K562 (cell line): Measurements from ENCODE around the gene SP100. TPM values are rescaled to one million over a fixed set of nuclear protein-coding genes. Genes with fewer than 3 reads are reported as not detected.
"Not testable (repeated sequence)": the region's sequence is repeated elsewhere in the genome, so short reads cannot be mapped to it uniquely, and the experiment has no call there.

Source experiments
- ATAC-seq: fragments of 200-7000 bp; cut with Tn5 transposase; 3 replicates; pipeline ENCODE4 v1.9.1; 2020; ENCODE audit warnings: moderate library complexity
- BruUV-seq: library from RNA; stranded (reverse); fragments of 400-500 nt; replicated peaks from 2 replicates; lab custom pipeline; 2021; lab: Mats Ljungman, UMichigan
- CTCF ChIA-PET: fragments of 300-600 bp; formaldehyde crosslinking; extraction: SDS; loops from one replicate; lab custom pipeline; 2021; ENCODE audit warnings: low intra/inter-chr PET ratio; lab: Yijun Ruan, JAX
- POLR2A ChIA-PET: fragments of 300-600, 350-650 bp; sonication (Branson Sonifier 250); formaldehyde crosslinking; extraction: SDS; loops from one replicate; lab custom pipeline; 2021; ENCODE audit warnings: antibody characterized with exemption, inconsistent platforms; lab: Yijun Ruan, JAX
- DNase-seq, 4 experiments: peaks; one replicate each; pipeline versions ENCODE4 v3.0.0 to v3.0.0-alpha.2; 2011 to 2018; ENCODE audit warnings: low spot score in 3 of 4, mixed read lengths in 3 of 4; ENCODE audit errors: extremely low read depth in 1 of 4
- FAIRE-seq: peaks from 2 replicates; lab custom pipeline; 2011; peaks lifted over from hg19 to GRCh38; lab: Jason Lieb, UNC
- H2AFZ ChIP-seq: 2 replicates; pipeline ENCODE4 v1.6.0; 2011; ENCODE audit warnings: low read depth, low read length, control low read depth, inconsistent platforms
- H3K27ac ChIP-seq: fragments of 200-600 bp; 3 replicates; pipeline ENCODE4 v1.8.0; 2011; ENCODE audit warnings: low read depth, mild to moderate bottlenecking, control low read depth, inconsistent platforms, low read length, moderate library complexity, mixed read lengths; ENCODE audit errors: extremely low read depth
- H3K27me3 ChIP-seq, 2 experiments: fragments of 300-600 bp in 1 of 2; 2 replicates in 1 of 2; 3 replicates in 1 of 2; pipeline versions ENCODE4 v1.6.0 to v1.8.0; 2011; ENCODE audit warnings: inconsistent platforms in 2 of 2, low read length in 2 of 2, mild to moderate bottlenecking in 1 of 2, mixed read lengths in 1 of 2, moderate library complexity in 1 of 2; ENCODE audit not compliant: control insufficient read depth in 2 of 2, insufficient read depth in 2 of 2
- H3K36me3 ChIP-seq: fragments of 300-600 bp; 3 replicates; pipeline ENCODE4 v1.8.0; 2011; ENCODE audit warnings: mild to moderate bottlenecking, low read length, inconsistent platforms; ENCODE audit not compliant: control insufficient read depth, insufficient read depth
- H3K4me1 ChIP-seq, 2 experiments: fragments of 200-600 bp in 1 of 2; replicated peaks in 1 of 2; 2 replicates in 1 of 2; 3 replicates in 1 of 2; pipeline versions ENCODE4 v1.5.1 to v1.8.0; 2011; ENCODE audit warnings: inconsistent platforms in 2 of 2, low read length in 2 of 2, mild to moderate bottlenecking in 1 of 2, mixed read lengths in 1 of 2, moderate library complexity in 1 of 2; ENCODE audit not compliant: control insufficient read depth in 2 of 2, insufficient read depth in 2 of 2
- H3K4me2 ChIP-seq: 2 replicates; pipeline ENCODE4 v1.6.1; 2011; ENCODE audit warnings: low read length, control low read depth, inconsistent platforms, mixed read lengths; ENCODE audit not compliant: insufficient read depth
- H3K4me3 ChIP-seq: fragments of 200-600 bp; sonication (generic), shearing (Covaris generic); 2 replicates; pipeline ENCODE4 v1.5.1; 2016; ENCODE audit warnings: control low read depth, inconsistent platforms
- H3K79me2 ChIP-seq: fragments of 200-600 bp; 3 replicates; pipeline ENCODE4 v1.8.0; 2011; ENCODE audit warnings: low read length, inconsistent platforms; ENCODE audit not compliant: control insufficient read depth, insufficient read depth
- H3K9ac ChIP-seq, 2 experiments: 2 replicates each; pipeline versions ENCODE4 v1.6.0 to v1.6.1; 2011; ENCODE audit warnings: low read depth in 2 of 2, low read length in 2 of 2, control low read depth in 1 of 2, inconsistent platforms in 1 of 2, mild to moderate bottlenecking in 1 of 2, mixed read lengths in 1 of 2; ENCODE audit not compliant: insufficient read depth in 1 of 2
- H3K9me1 ChIP-seq: one replicate; pipeline ENCODE4 v1.6.0; 2011; ENCODE audit warnings: inconsistent platforms, mild to moderate bottlenecking, low read length, moderate library complexity; ENCODE audit not compliant: control insufficient read depth, insufficient read depth
- H3K9me3 ChIP-seq: replicated peaks from 2 replicates; pipeline ENCODE4 v1.5.1; 2011; ENCODE audit warnings: low read depth, low read length, inconsistent platforms; ENCODE audit not compliant: control insufficient read depth, insufficient read depth
- H4K20me1 ChIP-seq: replicated peaks from 2 replicates; pipeline ENCODE4 v1.6.1; 2011; ENCODE audit warnings: low read length, inconsistent platforms, mixed read lengths; ENCODE audit not compliant: control insufficient read depth, insufficient read depth
- MECOM ChIP-seq: fragments of 250-450 bp; sonication (Bioruptor Pico); IDR thresholded peaks from 2 replicates; pipeline ENCODE4 v1.8.0; 2022; ENCODE audit warnings: inconsistent platforms
- WGBS: fragments of 100-300 bp; shearing (Covaris generic); methylation state at CpG from one replicate; pipeline ENCODE4 v1.1.6; 2016; ENCODE audit warnings: low coverage, mixed read lengths; ENCODE audit not compliant: insufficient coverage; ENCODE audit errors: missing lambda C conversion rate; 5-methylcytosine and 5-hydroxymethylcytosine counted together
- in situ Hi-C: fragments of 300-500 bp; cut with MboI; formaldehyde crosslinking; loops from 4 replicates; pipeline ENCODE4 v1.15.0; 2018; ENCODE audit warnings: inconsistent platforms, mixed read lengths
- intact Hi-C: fragments of 100-400 bp; cut with micrococcal nuclease; formaldehyde crosslinking; loops from 2 replicates; pipeline ENCODE4 v1.14.2; 2022
- polyA plus RNA-seq, 8 experiments: library from polyadenylated mRNA; depleted of rRNA in 4 of 8; stranded (reverse) in 5 of 8; unstranded in 3 of 8; fragments of >200 nt; fragmentation: Nextera tagmentation in 2 of 8; fragmentation: Illumina TruSeq in 1 of 8; extraction: Ambion mirVana in 2 of 8; extraction: Trizol in 1 of 8; gene quantifications; 2 replicates each; pipeline versions ENCODE4 v1.2.1 to v1.2.3, GENCODE V29; 2011 to 2014; ENCODE audit warnings: inconsistent platforms in 1 of 8, missing spikeins in 1 of 8
- total RNA-seq, 7 experiments: library from RNA; depleted of rRNA in 6 of 7; stranded (reverse); fragments of >200 nt in 6 of 7; fragmentation: Illumina TruSeq in 2 of 7; extraction: Trizol in 2 of 7; gene quantifications; 2 replicates each; pipeline versions ENCODE4 v1.2.1 to v1.2.3, GENCODE V29; 2011 to 2021; ENCODE audit warnings: low replicate concordance in 1 of 7
- TF ChIP-seq, protein P1 (sequence below): sonication (generic); formaldehyde crosslinking; IDR thresholded peaks from 2 replicates; pipeline ENCODE4 v1.8.0; 2022; ENCODE audit warnings: mild to moderate bottlenecking, missing genetic modification reagents

The SP100 gene
- total and polyA plus RNA-seq, 9 of the 15 experiments (the other 6 are each of a cell fraction or from before 2014, with no cell fraction given) = 19.2 to 39.2 (median 34.6) TPM

- Histone ChIP-seq H3K4me3 (no peak overlapping the region), H3K79me2 (no peaks in the 10 kb centered on the region), H3K36me3 (no peaks in the 10 kb centered on the region), H3K9me3 (no peaks in the 10 kb centered on the region), H3K27ac (no peak overlapping the region)
- ATAC-seq = no peak
- TF ChIP-seq MECOM = no peak
- TF ChIP-seq, protein P1, sequence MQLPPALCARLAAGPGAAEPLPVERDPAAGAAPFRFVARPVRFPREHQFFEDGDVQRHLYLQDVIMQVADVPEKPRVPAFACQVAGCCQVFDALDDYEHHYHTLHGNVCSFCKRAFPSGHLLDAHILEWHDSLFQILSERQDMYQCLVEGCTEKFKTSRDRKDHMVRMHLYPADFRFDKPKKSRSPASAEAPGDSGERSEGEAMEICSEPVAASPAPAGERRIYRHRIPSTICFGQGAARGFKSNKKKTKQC (CRISPR knock-in tag) = no peak
- TF ChIP-seq, all 486 proteins: peak for 0
- no peaks in the 10 kb centered on the region for H3K27me3 ChIP-seq
- BruUV-seq = no TSS peak
- DNase-seq (no peak), FAIRE-seq (no peak)
- no peaks in the 10 kb centered on the region for H3K4me1 ChIP-seq
- H3K4me2 ChIP-seq = no peak overlapping the region
- ChIA-PET CTCF (no interaction called here), POLR2A (no interaction called here)
- no peaks in the 10 kb centered on the region for H4K20me1 ChIP-seq
- WGBS = 72% methylated on average over 4 of the region's 4 CpGs
- in situ Hi-C loops (no loop called here), intact Hi-C loops (no loop called here)
- no peaks in the 10 kb centered on the region for H3K9me1 ChIP-seq
- no peak overlapping the region for H3K9ac ChIP-seq
- no peak overlapping the region for H2AFZ ChIP-seq
These were observed 69.9 kb downstream of the SP100 start for GRCh38 chr2:230485801-230486341.

DNA sequence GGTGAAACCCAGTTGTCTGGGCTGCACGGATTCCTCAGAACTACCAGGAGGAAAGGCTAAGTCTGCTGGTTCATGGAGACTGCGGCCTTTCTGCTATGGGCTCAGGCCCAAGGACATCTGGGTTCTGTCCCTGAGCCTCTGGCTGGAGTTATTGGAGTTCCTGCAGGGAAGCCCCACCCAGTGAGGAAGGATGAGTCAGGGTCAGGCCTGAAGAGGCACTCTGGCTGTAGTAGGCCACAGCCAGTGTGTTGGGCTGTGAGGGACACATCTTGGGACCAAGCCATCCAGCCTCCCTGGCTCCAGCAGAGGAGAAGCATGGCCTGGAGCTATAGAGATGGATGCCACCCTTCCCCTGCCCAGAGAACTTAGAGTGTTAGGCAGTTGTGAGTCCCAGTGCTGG, 75.2 kb downstream of the SP100 start:
- POLR2A ChIA-PET, CTCF ChIA-PET, H3K27me3 ChIP-seq, H3K36me3 ChIP-seq, BruUV-seq, H3K4me1 ChIP-seq, H3K4me3 ChIP-seq, H3K9me3 ChIP-seq, H3K79me2 ChIP-seq, H2AFZ ChIP-seq, H3K9ac ChIP-seq, H3K9me1 ChIP-seq, in situ Hi-C loops, H3K27ac ChIP-seq, ATAC-seq, FAIRE-seq, DNase-seq, intact Hi-C loops, H3K4me2 ChIP-seq, H4K20me1 ChIP-seq: not testable (repeated sequence)
- WGBS = 38% methylated on average over 1 of the region's 2 CpGs
